Measurements from ENCODE around the gene TMEM247. TPM values are rescaled to one million over a fixed set of nuclear protein-coding genes. Genes with fewer than 3 reads are reported as not detected.

Gene TMEM247
- total RNA-seq, 1 donor from 2014 or later = not detected

GRCh38 chr2:46517485-46517884, 38.1 kb downstream of the TMEM247 start:
- Histone ChIP-seq H3K79me2 (ENCODE audit: insufficient read depth, low read length) (no peaks in the 10 kb centered on the region), H3K4me2 (ENCODE audit: low read length) (no peak overlapping the region), H3K27ac (ENCODE audit: low read depth, low read length) (no peak overlapping the region), H2AFZ (ENCODE audit: low read depth, low read length) (no peak overlapping the region), H3K36me3 (ENCODE audit: insufficient read depth, low read length) (no peaks in the 10 kb centered on the region), H4K20me1 (ENCODE audit: insufficient read depth, low read length) (no peaks in the 10 kb centered on the region), H3K9me3 (ENCODE audit: insufficient read depth, low read depth, low read length) (no peaks in the 10 kb centered on the region), H3K27me3 (ENCODE audit: insufficient read depth, low read length) (no peaks in the 10 kb centered on the region), H3K4me1 (ENCODE audit: insufficient read depth, low read length) (no peaks in the 10 kb centered on the region), H3K9ac (ENCODE audit: low read length) (no peak overlapping the region), H3K4me3 (ENCODE audit: insufficient read depth, low read depth, low read length) (no peak overlapping the region)
- H3K4me3 Mint-ChIP-seq (ENCODE audit: unreplicated experiment) = no peak overlapping the region
- peaks cover 23% of the 10 kb centered on the region for H3K9me3 Mint-ChIP-seq (ENCODE audit: unreplicated experiment)
- FAIRE-seq (no peak), DNase-seq (ENCODE audit: low read depth) (no peak)
- H3K4me1 Mint-ChIP-seq (ENCODE audit: low read depth, unreplicated experiment) = no peaks in the 10 kb centered on the region
- no peak overlapping the region for H3K27ac Mint-ChIP-seq (ENCODE audit: unreplicated experiment)
- peaks cover 1% of the 10 kb centered on the region for H3K36me3 Mint-ChIP-seq (ENCODE audit: low read depth, unreplicated experiment)
- H3K27me3 Mint-ChIP-seq (ENCODE audit: low read depth, unreplicated experiment) = peaks cover 9% of the 10 kb centered on the region
- no peak for TF ChIP-seq CTCF (IDR thresholded peaks at IDR 0.05; ENCODE audit: insufficient read depth, low read depth, low read length)
- no peak for TF ChIP-seq EZH2 (IDR thresholded peaks at IDR 0.05; ENCODE audit: insufficient read depth, low read length)

- no peak for TF ChIP-seq CTCF (IDR thresholded peaks at IDR 0.05; ENCODE audit: insufficient read depth, low read depth, low read length)
- no peak for TF ChIP-seq EZH2 (IDR thresholded peaks at IDR 0.05; ENCODE audit: insufficient read depth, low read length)
- no peaks in the 10 kb centered on the region for H3K79me2 ChIP-seq (ENCODE audit: insufficient read depth, low read length)
- Mint-ChIP-seq H3K4me1 (ENCODE audit: low read depth, unreplicated experiment) (no peaks in the 10 kb centered on the region), H3K27ac (ENCODE audit: unreplicated experiment) (no peak overlapping the region), H3K9me3 (ENCODE audit: unreplicated experiment) (peaks cover 26% of the 10 kb centered on the region), H3K36me3 (ENCODE audit: low read depth, unreplicated experiment) (peaks cover 1% of the 10 kb centered on the region), H3K4me3 (ENCODE audit: unreplicated experiment) (no peak overlapping the region), H3K27me3 (ENCODE audit: low read depth, unreplicated experiment) (peaks cover 8% of the 10 kb centered on the region)
- no peaks in the 10 kb centered on the region for H3K36me3 ChIP-seq (ENCODE audit: insufficient read depth, low read length)
- DNase-seq (ENCODE audit: low read depth) (no peak), FAIRE-seq (no peak)
- no peak overlapping the region for H2AFZ ChIP-seq (ENCODE audit: low read depth, low read length)
- H3K9ac ChIP-seq (ENCODE audit: low read length) = no peak overlapping the region
- no peak overlapping the region for H3K4me3 ChIP-seq (ENCODE audit: insufficient read depth, low read depth, low read length)
- H3K27me3 ChIP-seq (ENCODE audit: insufficient read depth, low read length) = no peaks in the 10 kb centered on the region
- H3K9me3 ChIP-seq (ENCODE audit: insufficient read depth, low read depth, low read length) = no peaks in the 10 kb centered on the region
- no peaks in the 10 kb centered on the region for H4K20me1 ChIP-seq (ENCODE audit: insufficient read depth, low read length)
- H3K4me2 ChIP-seq (ENCODE audit: low read length) = no peak overlapping the region
- H3K4me1 ChIP-seq (ENCODE audit: insufficient read depth, low read length) = no peaks in the 10 kb centered on the region
- no peak overlapping the region for H3K27ac ChIP-seq (ENCODE audit: low read depth, low read length)
These were observed 39.5 kb downstream of the TMEM247 start for GRCh38 chr2:46518861-46519260.

- Mint-ChIP-seq H3K9me3 (ENCODE audit: unreplicated experiment) (peaks cover 25% of the 10 kb centered on the region), H3K4me1 (ENCODE audit: low read depth, unreplicated experiment) (no peaks in the 10 kb centered on the region), H3K27ac (ENCODE audit: unreplicated experiment) (no peak overlapping the region), H3K27me3 (ENCODE audit: low read depth, unreplicated experiment) (peaks cover 8% of the 10 kb centered on the region), H3K4me3 (ENCODE audit: unreplicated experiment) (no peak overlapping the region), H3K36me3 (ENCODE audit: low read depth, unreplicated experiment) (peaks cover 1% of the 10 kb centered on the region)
- H3K36me3 ChIP-seq (ENCODE audit: insufficient read depth, low read length) = no peaks in the 10 kb centered on the region
- FAIRE-seq = no peak
- no peaks in the 10 kb centered on the region for H3K9me3 ChIP-seq (ENCODE audit: insufficient read depth, low read depth, low read length)
- H3K4me3 ChIP-seq (ENCODE audit: insufficient read depth, low read depth, low read length) = no peak overlapping the region
- no peaks in the 10 kb centered on the region for H3K27me3 ChIP-seq (ENCODE audit: insufficient read depth, low read length)
- H3K4me2 ChIP-seq (ENCODE audit: low read length) = no peak overlapping the region
- no peak overlapping the region for H3K9ac ChIP-seq (ENCODE audit: low read length)
- no peaks in the 10 kb centered on the region for H4K20me1 ChIP-seq (ENCODE audit: insufficient read depth, low read length)
- H2AFZ ChIP-seq (ENCODE audit: low read depth, low read length) = no peak overlapping the region
- TF ChIP-seq CTCF (IDR thresholded peaks at IDR 0.05; ENCODE audit: insufficient read depth, low read depth, low read length) (no peak), EZH2 (IDR thresholded peaks at IDR 0.05; ENCODE audit: insufficient read depth, low read length) (no peak)
- DNase-seq (ENCODE audit: low read depth) = no peak
- no peaks in the 10 kb centered on the region for H3K4me1 ChIP-seq (ENCODE audit: insufficient read depth, low read length)
- H3K27ac ChIP-seq (ENCODE audit: low read depth, low read length) = no peak overlapping the region
- H3K79me2 ChIP-seq (ENCODE audit: insufficient read depth, low read length) = no peaks in the 10 kb centered on the region
These were observed 39.9 kb downstream of the TMEM247 start for GRCh38 chr2:46519265-46519664.

Measured in astrocyte (in vitro differentiated cells and primary cell).